Peyer's patch (tissue), 4 donors: ENCODE results near the gene NUDT1. TPM values are rescaled to one million over a fixed set of nuclear protein-coding genes. Genes with fewer than 3 reads are reported as not detected.
A peak's percentile ranks its signal among the peaks of the same experiment; 100 is the strongest.

Experiments
- DNase-seq, 3 donors: peaks; one replicate each; pipeline ENCODE4 v3.0.0-alpha.2; 2017 to 2019
- H3K27ac ChIP-seq, 4 donors: fragments of 200-600 bp; sonication (generic); one replicate each; pipeline ENCODE4 v1.5.1; 2016 to 2019
- H3K27me3 ChIP-seq, 2 donors: fragments of 200-600 bp; sonication (generic); one replicate each; pipeline ENCODE4 v1.5.1; 2019
- H3K36me3 ChIP-seq, 3 donors: fragments of 200-600 bp; sonication (generic); one replicate each; pipeline ENCODE4 v1.5.1; 2016 to 2019
- H3K4me1 ChIP-seq, 4 donors: fragments of 200-600 bp; sonication (generic); one replicate each; pipeline ENCODE4 v1.5.1; 2016 to 2019
- H3K4me3 ChIP-seq, 4 donors: fragments of 200-600 bp; sonication (generic); 1 replicate in 3 of 4; 2 replicates in 1 of 4; pipeline ENCODE4 v1.5.1; 2016 to 2019; ENCODE audit warnings: mild to moderate bottlenecking in 1 of 4
- H3K9me3 ChIP-seq, 4 donors: fragments of 200-600 bp; sonication (generic); one replicate each; pipeline ENCODE4 v1.5.1; 2016 to 2019; ENCODE audit warnings: mild to moderate bottlenecking in 1 of 4
- POLR2A ChIP-seq, 2 donors: fragments of 450-650 bp; IDR thresholded peaks; one replicate each; pipeline ENCODE4 v1.5.1; 2017; ENCODE audit warnings: antibody characterized with exemption in 2 of 2, mild to moderate bottlenecking in 2 of 2, moderate library complexity in 2 of 2
- total RNA-seq, 4 donors: library from RNA; depleted of rRNA; stranded (reverse); fragments of >200 nt; gene quantifications; one replicate each; pipeline ENCODE4 v1.1.0, GENCODE V29; 2016
- TF ChIP-seq, protein P1 (sequence below), 6 experiments: fragments of 450-650 bp in 4 of 6; fragments of 200-600 bp in 2 of 6; sonication (generic) in 1 of 6; IDR thresholded peaks; one replicate each; pipeline ENCODE4 v1.5.1; 2017 to 2019; ENCODE audit warnings: antibody characterized with exemption in 6 of 6, mild to moderate bottlenecking in 3 of 6, moderate library complexity in 1 of 6

The NUDT1 gene
- total RNA-seq, 4 donors from 2014 or later: 3.2 to 75.1 (median 11.6) TPM

DNA sequence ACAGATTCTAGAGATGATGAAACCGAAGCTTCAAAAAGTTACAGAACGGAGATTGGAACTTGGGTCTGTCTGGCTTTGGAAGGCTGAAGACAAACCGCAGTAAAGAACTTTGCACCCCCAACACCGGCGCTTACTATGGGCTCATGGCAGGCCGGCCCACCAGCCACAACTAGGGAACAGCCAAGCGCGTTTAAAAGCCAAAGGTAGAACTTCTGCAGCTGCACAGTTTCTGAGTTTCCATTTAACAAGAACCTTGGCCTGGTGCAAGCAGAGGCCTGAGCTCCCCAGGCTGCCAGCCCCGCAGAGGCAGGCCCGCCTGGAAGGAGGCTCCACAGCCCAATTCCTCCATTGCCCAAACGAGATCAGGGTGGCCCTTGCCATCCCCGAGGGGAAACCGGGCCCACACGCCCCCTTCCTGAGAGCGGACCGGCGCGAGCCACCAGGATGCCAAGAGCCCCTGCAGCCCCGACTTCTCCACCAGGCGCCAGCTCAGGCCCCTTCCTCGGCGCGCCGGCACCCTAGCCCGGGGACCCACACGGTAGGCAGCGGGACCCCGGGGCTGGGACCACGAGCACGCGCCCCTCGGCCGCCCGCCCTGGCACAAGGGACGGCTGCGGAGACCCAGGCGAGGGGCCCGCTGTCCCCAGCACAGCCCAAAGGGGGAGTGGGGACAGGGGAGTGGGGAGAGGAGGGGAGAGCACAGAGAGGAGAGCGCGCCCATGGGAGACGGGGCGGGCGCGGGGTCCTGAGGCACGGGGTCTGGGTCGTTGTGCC, 9.8 kb upstream of the NUDT1 start:
- Histone ChIP-seq H3K9me3 (no peaks in the 10 kb centered on the region), H3K27me3 (no peaks in the 10 kb centered on the region), H3K36me3 (peaks cover 0 to 26% (median 0%) of the 10 kb centered on the region in 3 donors), H3K4me1 (peaks cover 4 to 25% (median 6%) of the 10 kb centered on the region in 4 donors), H3K4me3 (peak overlapping the region; percentile 89 to 99 (median 92)), H3K27ac (peak overlapping the region; percentile 67 to 87 (median 74))
- DNase-seq: peak in 1 of 3 donors; percentile 59
- TF ChIP-seq POLR2A (IDR thresholded peaks at IDR 0.05): no peak
- TF ChIP-seq, protein P1, sequence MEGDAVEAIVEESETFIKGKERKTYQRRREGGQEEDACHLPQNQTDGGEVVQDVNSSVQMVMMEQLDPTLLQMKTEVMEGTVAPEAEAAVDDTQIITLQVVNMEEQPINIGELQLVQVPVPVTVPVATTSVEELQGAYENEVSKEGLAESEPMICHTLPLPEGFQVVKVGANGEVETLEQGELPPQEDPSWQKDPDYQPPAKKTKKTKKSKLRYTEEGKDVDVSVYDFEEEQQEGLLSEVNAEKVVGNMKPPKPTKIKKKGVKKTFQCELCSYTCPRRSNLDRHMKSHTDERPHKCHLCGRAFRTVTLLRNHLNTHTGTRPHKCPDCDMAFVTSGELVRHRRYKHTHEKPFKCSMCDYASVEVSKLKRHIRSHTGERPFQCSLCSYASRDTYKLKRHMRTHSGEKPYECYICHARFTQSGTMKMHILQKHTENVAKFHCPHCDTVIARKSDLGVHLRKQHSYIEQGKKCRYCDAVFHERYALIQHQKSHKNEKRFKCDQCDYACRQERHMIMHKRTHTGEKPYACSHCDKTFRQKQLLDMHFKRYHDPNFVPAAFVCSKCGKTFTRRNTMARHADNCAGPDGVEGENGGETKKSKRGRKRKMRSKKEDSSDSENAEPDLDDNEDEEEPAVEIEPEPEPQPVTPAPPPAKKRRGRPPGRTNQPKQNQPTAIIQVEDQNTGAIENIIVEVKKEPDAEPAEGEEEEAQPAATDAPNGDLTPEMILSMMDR (IDR thresholded peaks at IDR 0.05): no peak

DNA sequence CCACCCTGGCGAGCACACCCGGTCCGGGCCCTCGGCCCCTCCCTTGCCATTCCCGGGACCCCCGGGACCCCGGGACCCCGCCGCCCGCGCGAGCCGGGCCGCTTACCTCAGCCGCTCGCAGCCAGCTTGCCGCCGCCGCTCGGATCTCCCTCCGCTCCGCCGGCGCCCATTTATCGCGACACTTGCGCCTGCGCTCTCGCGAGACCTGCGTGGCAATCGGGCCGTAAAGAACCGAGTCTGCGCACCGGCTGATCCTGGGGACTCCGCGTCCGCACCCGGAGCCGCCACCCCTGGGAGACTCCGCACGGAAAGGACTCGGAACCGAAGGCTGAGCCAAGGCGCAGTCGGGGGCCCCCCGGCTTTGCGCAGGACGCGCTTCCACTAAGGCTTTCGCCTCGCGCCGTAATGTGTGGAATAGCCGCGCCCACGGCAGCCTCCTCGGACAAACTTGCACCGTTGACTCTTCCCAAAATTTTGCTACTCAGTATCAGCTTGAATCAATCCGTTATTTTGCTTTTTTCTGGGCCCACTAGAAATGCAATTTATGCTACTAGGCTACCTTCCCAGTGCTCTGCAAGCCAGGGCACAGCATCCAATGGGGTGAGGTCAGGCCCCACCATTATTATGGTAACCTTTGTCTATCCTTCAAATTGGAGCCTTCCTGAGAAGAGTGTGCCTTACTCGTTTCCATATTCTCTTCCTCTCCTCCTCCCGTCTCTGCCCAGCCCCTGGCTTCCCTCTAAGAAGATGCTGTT, 9.1 kb upstream of the NUDT1 start, which contains the start of gene MAD1L1:
MAD1L1 (minus strand) TSS at position 180 of the 755 bp plus-strand sequence. CDS start 2,812 bp downstream, outside the sequence.
- TF ChIP-seq, protein P1 (IDR thresholded peaks at IDR 0.05): no peak
- peak in 1 of 2 donors; percentile 17 for TF ChIP-seq POLR2A (IDR thresholded peaks at IDR 0.05)
- H3K9me3 ChIP-seq: no peaks in the 10 kb centered on the region
- DNase-seq: peak; percentile 85 to 95 (median 94)
- H3K36me3 ChIP-seq: peaks cover 0 to 32% (median 0%) of the 10 kb centered on the region in 3 donors
- peak within 1 kb of the TSS; percentile 89 to 99 (median 92) for H3K4me3 ChIP-seq
- peaks cover 4 to 25% (median 8%) of the 10 kb centered on the region in 4 donors for H3K4me1 ChIP-seq
- peak within 1 kb of the TSS; percentile 67 to 87 (median 74) for H3K27ac ChIP-seq
- no peaks in the 10 kb centered on the region for H3K27me3 ChIP-seq

DNA sequence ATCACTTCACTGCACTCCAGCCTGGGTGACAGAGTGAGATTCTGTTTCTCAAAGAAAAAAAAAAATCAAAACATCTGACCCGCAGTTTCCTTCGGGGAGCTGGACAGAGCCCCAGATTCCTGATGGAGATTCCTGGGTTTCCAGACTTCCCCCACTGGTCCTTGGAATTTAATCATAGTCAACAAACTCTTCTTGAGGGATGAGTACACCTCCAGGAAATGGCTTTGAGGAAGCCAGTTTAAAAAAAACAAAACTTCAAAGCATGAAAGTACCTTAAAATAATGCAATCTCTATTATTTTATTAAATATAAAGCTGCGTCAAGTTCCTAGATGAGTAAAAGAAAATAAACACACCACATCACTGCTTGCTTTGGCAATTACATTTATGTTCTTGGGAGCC, 8.1 kb upstream of the NUDT1 start:
- DNase-seq: no peak
- peaks cover 4 to 25% (median 9%) of the 10 kb centered on the region in 4 donors for H3K4me1 ChIP-seq
- TF ChIP-seq, protein P1 (IDR thresholded peaks at IDR 0.05): no peak
- TF ChIP-seq POLR2A (IDR thresholded peaks at IDR 0.05): no peak
- H3K27me3 ChIP-seq: no peaks in the 10 kb centered on the region
- H3K9me3 ChIP-seq: no peaks in the 10 kb centered on the region
- H3K4me3 ChIP-seq: no peak overlapping the region
- peaks cover 0 to 37% (median 0%) of the 10 kb centered on the region in 3 donors for H3K36me3 ChIP-seq
- H3K27ac ChIP-seq: no peak overlapping the region

DNA sequence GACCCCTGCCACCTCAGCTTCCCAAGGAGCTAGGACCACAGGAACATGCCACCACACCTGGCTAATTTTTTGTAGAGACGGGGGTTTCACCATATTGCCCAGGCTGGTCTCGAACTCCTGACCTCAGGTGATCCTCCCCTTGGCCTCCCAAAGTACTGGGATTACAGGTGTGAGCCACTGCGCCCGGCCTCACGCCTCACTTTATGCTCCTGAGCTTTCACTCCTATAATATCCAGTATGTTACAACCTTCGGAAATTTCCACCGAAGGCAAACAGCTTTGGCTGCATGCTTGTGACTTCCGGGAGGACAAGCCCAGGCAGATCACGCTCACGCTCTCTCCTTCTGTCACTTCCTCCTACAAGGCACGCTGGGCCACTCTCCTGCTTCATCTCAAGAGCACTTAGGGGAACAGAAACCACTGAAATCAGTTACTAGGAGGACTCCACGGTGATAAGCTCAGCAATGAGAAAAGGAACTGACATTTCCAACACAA, 4.9 kb upstream of the NUDT1 start:
- peak overlapping the region; percentile 44 to 80 (median 72) for H3K27ac ChIP-seq
- DNase-seq: peak in 2 of 3 donors; percentile 86
- H3K27me3 ChIP-seq: no peaks in the 10 kb centered on the region
- H3K36me3 ChIP-seq: peaks cover 0 to 33% (median 0%) of the 10 kb centered on the region in 3 donors
- peaks cover 0 to 18% (median 13%) of the 10 kb centered on the region in 4 donors for H3K4me1 ChIP-seq
- no peak overlapping the region for H3K4me3 ChIP-seq
- no peaks in the 10 kb centered on the region for H3K9me3 ChIP-seq
- TF ChIP-seq, protein P1 (IDR thresholded peaks at IDR 0.05): no peak
- TF ChIP-seq POLR2A (IDR thresholded peaks at IDR 0.05): no peak

DNA sequence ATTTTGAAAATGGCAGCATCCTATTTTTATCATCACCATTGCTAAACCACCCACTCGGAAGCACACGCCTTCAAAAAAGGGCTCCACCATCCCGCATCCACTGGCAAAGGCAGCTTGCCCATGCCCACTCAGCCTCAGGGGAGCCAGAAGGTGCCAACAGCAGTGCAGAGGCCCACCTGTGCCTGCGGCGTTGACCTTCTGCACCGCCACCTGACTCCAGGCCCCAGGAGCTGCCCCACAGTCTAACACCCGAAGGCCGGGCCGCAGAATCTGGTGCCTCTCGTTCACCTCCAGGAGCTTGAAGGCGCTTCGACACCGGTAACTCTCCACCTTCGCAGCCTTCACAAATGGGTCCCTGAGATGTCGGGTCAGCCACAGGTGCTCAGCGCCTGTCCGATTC, 2.8 kb upstream of the NUDT1 start:
- no peaks in the 10 kb centered on the region for H3K9me3 ChIP-seq
- TF ChIP-seq POLR2A (IDR thresholded peaks at IDR 0.05): no peak
- TF ChIP-seq, protein P1 (IDR thresholded peaks at IDR 0.05): no peak
- no peak for DNase-seq
- peaks cover 0 to 32% (median 0%) of the 10 kb centered on the region in 3 donors for H3K36me3 ChIP-seq
- H3K27me3 ChIP-seq: no peaks in the 10 kb centered on the region
- H3K4me1 ChIP-seq: peaks cover 0 to 23% (median 15%) of the 10 kb centered on the region in 4 donors
- H3K4me3 ChIP-seq: no peak overlapping the region
- H3K27ac ChIP-seq: no peak overlapping the region
